ENCODE data around the gene RAN. TPM values are rescaled to one million over a fixed set of nuclear protein-coding genes. Genes with fewer than 3 reads are reported as not detected.

The RAN gene
- total and polyA plus RNA-seq, 7 donors, result 302 to 1,341 (median 369) TPM

GRCh38 chr12:130863298-130863697, 8.6 kb upstream of the RAN start:
- no peak for DNase-seq
- TF ChIP-seq CTCF (IDR thresholded peaks at IDR 0.05), result no peak

GRCh38 chr12:130868412-130868811, 3.5 kb upstream of the RAN start:
- intact Hi-C loops (cut with DNase I), result no loop called here

More at GRCh38 chr12:130863298-130863697, 8.6 kb upstream of the RAN start:
- ATAC-seq, result no peak
- Histone ChIP-seq H3K36me3 (ENCODE audit: insufficient read depth in 1 of 2, low read depth in 1 of 2) (no peaks in the 10 kb centered on the region), H3K27me3 (ENCODE audit: insufficient read depth in 3 of 3, low read length in 2 of 3) (no peaks in the 10 kb centered on the region), H3K4me1 (no peaks in the 10 kb centered on the region), H3K9me3 (no peaks in the 10 kb centered on the region), H3K4me3 (no peak overlapping the region), H3K27ac (no peak overlapping the region)
- 76 to 82% (median 78%) methylated on average over 5 of the region's 5 CpGs for WGBS, 3 donors
- intact Hi-C loops (cut with DNase I), result no loop called here

GRCh38 chr12:130870442-130871285, 1.2 kb upstream of the RAN start:
- intact Hi-C loops (cut with DNase I), result loop anchor here in 1 of 2 donors (5.0 kb wide), 1 partner anchor 33 kb away; the partner anchor contains the start of gene STX2
- Histone ChIP-seq H3K4me1 (peaks cover 20% of the 10 kb centered on the region), H3K27ac (peak overlapping the region; percentile 87), H3K9me3 (no peaks in the 10 kb centered on the region), H3K4me3 (peak overlapping the region; percentile 75), H3K27me3 (ENCODE audit: insufficient read depth in 3 of 3, low read length in 2 of 3) (no peaks in the 10 kb centered on the region), H3K36me3 (ENCODE audit: insufficient read depth in 1 of 2, low read depth in 1 of 2) (peaks cover 5 to 30% of the 10 kb centered on the region in 2 donors)
- WGBS, 3 donors, result 48 to 49% (median 48%) methylated on average over 31 of the region's 31 CpGs
- peak; percentile 25 for TF ChIP-seq CTCF (IDR thresholded peaks at IDR 0.05)
- ATAC-seq (peak; percentile 17 to 54 (median 42)), DNase-seq (peak; percentile 75 to 82)

More at GRCh38 chr12:130868412-130868811, 3.5 kb upstream of the RAN start:
- ATAC-seq (no peak), DNase-seq (no peak)
- Histone ChIP-seq H3K4me3 (no peak overlapping the region), H3K4me1 (peaks cover 9% of the 10 kb centered on the region), H3K36me3 (ENCODE audit: insufficient read depth in 1 of 2, low read depth in 1 of 2) (peaks cover 0 to 8% of the 10 kb centered on the region in 2 donors), H3K9me3 (no peaks in the 10 kb centered on the region), H3K27ac (no peak overlapping the region), H3K27me3 (ENCODE audit: insufficient read depth in 3 of 3, low read length in 2 of 3) (no peaks in the 10 kb centered on the region)
- no peak for TF ChIP-seq CTCF (IDR thresholded peaks at IDR 0.05)
- WGBS, 3 donors, result 61 to 74% (median 63%) methylated on average over 4 of the region's 4 CpGs

GRCh38 chr12:130872179-130873096, 572 bp downstream of the RAN start:
- DNase-seq (peak; percentile 50 to 67), ATAC-seq (peak; percentile 23 to 48 (median 32))
- intact Hi-C loops (cut with DNase I), result loop anchor here in 1 of 2 donors (5.0 kb wide), 1 partner anchor 35 kb away; the partner anchor contains the start of gene STX2
- TF ChIP-seq CTCF (IDR thresholded peaks at IDR 0.05), result no peak
- WGBS, 3 donors, result 1 to 2% (median 1%) methylated on average over 49 to 79 of the region's 79 CpGs
- peak overlapping the region; percentile 87 for H3K27ac ChIP-seq
- H3K27me3 ChIP-seq (ENCODE audit: insufficient read depth in 3 of 3, low read length in 2 of 3), result no peaks in the 10 kb centered on the region
- peak overlapping the region; percentile 75 for H3K4me3 ChIP-seq
- peaks cover 5 to 48% of the 10 kb centered on the region in 2 donors for H3K36me3 ChIP-seq (ENCODE audit: insufficient read depth in 1 of 2, low read depth in 1 of 2)
- H3K4me1 ChIP-seq, result peaks cover 20% of the 10 kb centered on the region
- H3K9me3 ChIP-seq, result no peaks in the 10 kb centered on the region
